Measurements from ENCODE around the gene ACADL.

The ACADL gene

GRCh38 chr2:210170446-210171303 is 54.6 kb downstream of the ACADL start:
- peak; percentile 97 for DNase-seq (ENCODE audit: low read depth)
- TF ChIP-seq CTCF (IDR thresholded peaks at IDR 0.05; ENCODE audit: insufficient read depth, low read depth, low read length, missing control alignments): no peak
- H3K4me3 ChIP-seq (ENCODE audit: low read length): peak overlapping the region; percentile 77

- peak overlapping the region; percentile 77 for H3K4me3 ChIP-seq (ENCODE audit: low read length)
- no peak for TF ChIP-seq CTCF (IDR thresholded peaks at IDR 0.05; ENCODE audit: insufficient read depth, low read depth, low read length, missing control alignments)
- DNase-seq (ENCODE audit: low read depth): no peak
These were observed 55.1 kb downstream of the ACADL start for GRCh38 chr2:210170196-210170445.

- DNase-seq (ENCODE audit: low read depth): peak; percentile 77
- H3K4me3 ChIP-seq (ENCODE audit: low read length): peak overlapping the region; percentile 77
- TF ChIP-seq CTCF (IDR thresholded peaks at IDR 0.05; ENCODE audit: insufficient read depth, low read depth, low read length, missing control alignments): no peak
These were observed 55.6 kb downstream of the ACADL start for GRCh38 chr2:210169516-210170195.

GRCh38 chr2:210167227-210167626 is 58.0 kb downstream of the ACADL start:
- no peak for TF ChIP-seq CTCF (IDR thresholded peaks at IDR 0.05; ENCODE audit: insufficient read depth, low read depth, low read length, missing control alignments)
- DNase-seq (ENCODE audit: low read depth): no peak
- H3K4me3 ChIP-seq (ENCODE audit: low read length): no peak overlapping the region

GRCh38 chr2:210162466-210163124 is 62.7 kb downstream of the ACADL start:
- no peak for TF ChIP-seq CTCF (IDR thresholded peaks at IDR 0.05; ENCODE audit: insufficient read depth, low read depth, low read length, missing control alignments)
- DNase-seq (ENCODE audit: low read depth): no peak
- no peak overlapping the region for H3K4me3 ChIP-seq (ENCODE audit: low read length)

GRCh38 chr2:210159059-210159458 is 66.2 kb downstream of the ACADL start:
- no peak for TF ChIP-seq CTCF (IDR thresholded peaks at IDR 0.05; ENCODE audit: insufficient read depth, low read depth, low read length, missing control alignments)
- no peak overlapping the region for H3K4me3 ChIP-seq (ENCODE audit: low read length)
- DNase-seq (ENCODE audit: low read depth): no peak

Measured in epithelial cell of esophagus (primary cell).